GM21723 (cell line): Measurements from ENCODE around the gene FIS1.

ENCODE experiments used
- ATAC-seq: cut with Tn5 transposase; IDR thresholded peaks from one replicate; pipeline ENCODE4 v1.9.1; 2021; ENCODE audit warnings: mild to moderate bottlenecking, moderate library complexity; ENCODE audit not compliant: unreplicated experiment

Gene FIS1

DNA sequence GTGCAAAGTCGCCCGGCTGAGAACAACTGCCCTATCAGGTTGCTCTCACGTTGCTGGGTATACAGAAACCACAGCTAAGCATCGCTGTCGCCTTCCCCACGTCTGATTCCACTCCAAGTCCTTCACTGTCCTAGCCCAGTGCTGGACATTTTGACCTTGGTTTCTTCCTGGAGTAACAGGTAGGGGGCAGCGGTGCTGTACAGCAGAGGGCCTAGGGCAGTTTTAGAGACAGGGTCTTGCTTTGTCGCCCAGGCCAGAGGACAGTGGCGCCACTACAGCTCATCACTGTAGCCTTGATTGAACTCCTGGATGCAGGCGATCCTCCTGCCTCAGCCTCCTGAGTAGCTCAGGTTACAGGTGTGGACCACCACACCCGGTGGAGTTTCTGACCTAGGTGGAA lies 9.8 kb downstream of the FIS1 start:
- no peak for ATAC-seq

DNA sequence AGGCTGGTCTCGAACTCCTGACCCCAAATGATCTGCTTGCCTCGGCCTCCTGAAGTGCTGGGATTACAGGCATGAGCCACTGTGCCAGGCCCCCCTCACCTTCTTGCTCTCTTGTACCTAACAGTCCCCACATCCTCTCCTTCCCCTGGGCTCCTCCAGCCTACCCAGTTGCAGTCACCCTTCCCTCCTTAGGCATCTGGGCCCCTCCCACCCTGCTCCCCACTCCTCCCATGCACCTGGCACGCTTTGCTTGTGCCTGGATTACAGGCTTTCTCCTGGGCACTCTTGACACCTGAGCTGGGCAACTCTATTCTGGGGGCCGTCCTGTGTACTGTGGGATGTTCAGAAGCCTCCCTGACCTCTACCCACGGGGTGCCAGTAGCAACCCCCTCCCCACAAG lies 10.2 kb downstream of the FIS1 start:
- ATAC-seq = no peak

DNA sequence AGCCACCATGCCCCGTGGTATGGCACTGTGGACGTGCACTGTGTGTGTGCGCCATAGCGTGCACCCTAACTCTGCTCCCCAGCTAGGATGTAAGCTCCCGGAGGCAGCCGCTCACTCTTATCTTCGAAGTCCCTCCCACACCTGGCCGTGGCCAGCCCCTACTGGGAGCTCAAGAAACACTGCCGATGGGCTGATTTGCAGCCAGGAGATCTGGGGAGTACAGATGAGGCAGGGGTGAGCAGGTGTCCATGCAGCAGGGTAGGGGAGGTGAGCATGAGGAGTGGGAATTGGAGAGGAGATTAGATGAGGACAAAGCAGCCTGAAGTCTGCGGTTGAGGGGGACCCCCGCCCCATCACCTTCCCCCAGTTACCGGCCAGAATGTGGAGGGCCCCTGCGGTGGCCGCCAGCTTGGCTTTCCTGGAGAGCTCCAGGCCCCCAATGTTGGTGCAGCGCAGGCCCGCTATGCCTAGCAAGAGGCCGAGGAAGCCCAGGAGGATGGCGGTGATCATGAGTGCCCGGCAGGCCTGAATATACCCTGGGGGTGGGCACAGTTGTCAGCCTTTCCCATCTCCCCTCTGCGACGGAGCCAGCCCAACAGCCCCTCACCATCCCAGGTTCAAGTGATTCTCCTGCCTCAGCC lies 10.9 kb downstream of the FIS1 start:
- no peak for ATAC-seq

DNA sequence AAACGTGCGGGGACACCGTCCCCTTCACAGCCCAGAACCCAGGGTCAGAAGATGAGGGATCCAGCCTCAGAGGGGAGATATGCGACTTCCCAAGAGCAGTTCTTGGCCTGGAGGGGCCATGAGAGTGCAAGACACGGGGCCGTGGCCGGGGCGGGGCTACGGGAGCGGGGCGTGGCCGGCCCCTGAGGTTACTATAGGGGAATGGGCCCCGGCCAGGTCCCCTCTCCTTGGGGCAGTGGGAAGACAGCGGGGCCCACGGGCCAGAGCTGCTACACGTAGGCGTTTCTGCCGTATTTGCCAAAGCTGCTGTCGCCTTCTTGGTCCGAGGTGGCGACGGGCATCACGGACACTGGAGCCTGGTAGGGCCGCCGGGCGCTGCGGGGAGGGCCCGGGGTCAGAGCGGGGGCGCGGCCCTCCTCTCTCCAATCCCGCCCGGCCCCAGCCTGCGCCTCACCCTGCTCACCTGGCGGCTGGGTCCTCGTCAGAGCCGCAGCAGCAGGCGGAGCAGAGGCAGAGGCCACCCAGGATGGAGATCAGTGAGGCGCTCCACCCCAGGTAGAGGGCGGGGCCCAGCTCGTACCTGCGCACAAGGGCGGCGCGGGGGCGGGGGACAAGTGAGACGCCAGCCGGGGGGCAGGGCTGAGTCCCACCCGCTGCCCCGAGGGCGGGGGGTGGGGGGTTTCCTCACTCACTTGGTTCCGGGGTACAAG lies 12.6 kb downstream of the FIS1 start:
- no peak for ATAC-seq

DNA sequence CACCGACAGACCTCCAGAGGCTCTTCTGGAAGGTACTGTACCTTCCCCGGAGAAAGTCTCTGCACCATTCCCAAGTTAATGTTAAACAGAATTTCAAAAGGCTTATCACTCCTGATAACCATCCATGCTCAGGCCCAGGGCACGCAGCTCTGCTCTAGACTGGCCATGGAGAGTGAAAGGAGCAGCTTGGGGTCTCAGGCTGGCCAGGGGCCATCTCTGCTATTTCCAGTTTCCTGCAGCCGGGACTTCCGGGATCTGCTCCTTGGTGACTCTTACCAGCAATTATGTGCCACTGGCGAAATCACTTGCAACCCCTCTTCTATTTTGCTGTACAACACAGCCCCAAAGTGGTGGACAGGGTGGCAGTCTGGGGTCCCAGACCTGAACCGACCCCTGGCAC lies 13.2 kb downstream of the FIS1 start:
- ATAC-seq = no peak

DNA sequence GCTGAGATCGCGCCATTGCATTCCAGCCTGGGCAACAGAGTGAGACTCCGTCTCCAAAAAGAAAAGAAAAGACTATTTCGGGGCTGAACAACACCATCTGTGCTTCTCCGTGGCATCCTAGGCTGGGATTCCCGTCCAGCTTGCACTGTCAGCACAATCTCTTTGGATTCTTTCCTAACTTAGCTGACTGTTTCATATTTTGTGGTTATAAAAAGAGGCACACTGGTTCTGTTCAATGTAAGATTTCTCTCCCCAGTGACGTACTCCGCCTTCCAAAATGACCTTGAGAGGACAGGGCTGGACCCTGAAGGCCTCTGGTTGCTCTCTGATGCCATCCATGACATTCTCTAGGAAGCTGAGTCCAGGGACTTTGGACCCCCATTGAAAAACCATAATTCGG lies 18.2 kb downstream of the FIS1 start:
- no peak for ATAC-seq

DNA sequence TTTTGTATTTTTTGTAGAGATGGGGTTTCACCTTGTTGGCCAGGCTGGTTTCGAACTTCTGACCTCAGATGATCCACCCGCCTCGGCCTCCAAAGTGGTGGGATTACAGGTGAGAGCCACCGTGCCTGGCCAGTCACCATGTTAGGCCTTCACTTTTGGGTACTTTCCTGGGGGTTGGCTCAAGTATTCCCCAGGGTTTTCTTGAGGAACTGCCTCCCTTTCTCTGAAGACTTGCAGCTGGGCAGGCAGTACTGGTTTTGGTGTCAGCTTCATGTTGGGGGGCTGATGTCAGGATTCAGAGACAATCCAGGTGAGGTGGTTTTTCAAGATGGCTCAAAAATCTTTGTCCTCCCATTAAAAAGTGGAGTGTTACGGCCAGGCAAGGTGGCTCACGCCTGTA lies 19.2 kb downstream of the FIS1 start:
- no peak for ATAC-seq

DNA sequence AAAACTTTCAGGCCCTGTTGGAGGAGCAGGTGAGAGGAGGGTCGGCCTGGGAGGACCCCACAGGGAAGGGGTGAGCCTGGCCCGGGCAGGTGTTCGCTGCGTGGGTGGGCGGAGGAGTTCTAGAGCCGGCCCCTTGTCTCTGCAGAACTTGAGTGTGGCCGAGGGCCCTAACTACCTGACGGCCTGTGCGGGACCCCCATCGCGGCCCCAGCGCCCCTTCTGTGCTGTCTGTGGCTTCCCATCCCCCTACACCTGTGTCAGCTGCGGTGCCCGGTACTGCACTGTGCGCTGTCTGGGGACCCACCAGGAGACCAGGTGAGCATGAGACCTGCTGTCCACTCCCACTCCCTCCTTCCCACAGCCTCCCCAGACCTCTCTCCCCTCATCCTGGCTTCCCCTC lies 21.4 kb downstream of the FIS1 start:
- no peak for ATAC-seq

DNA sequence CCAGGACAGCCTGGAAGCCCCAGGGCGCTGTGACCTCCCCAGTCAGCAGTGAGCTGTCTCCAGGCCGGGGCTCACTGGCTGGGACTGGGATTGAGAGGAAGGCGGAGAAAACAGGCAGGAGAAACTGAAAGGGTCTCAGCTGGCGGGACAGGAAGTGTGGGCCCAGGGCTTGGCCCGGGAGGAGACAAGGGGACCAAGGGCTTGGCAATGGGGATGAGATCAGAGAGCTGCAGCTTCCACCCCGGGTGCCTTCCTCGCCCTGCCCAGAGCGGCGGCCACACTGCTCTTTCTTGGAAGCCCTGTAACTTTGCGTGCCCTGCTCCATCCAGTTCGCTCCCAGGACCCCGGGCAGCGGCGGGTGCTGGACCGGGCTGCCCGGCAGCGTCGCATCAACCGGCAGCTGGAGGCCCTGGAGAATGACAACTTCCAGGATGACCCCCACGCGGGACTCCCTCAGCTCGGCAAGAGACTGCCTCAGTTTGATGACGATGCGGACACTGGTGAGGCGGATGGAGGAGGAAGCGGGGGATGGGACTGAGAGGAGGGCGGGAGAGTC lies 22.5 kb downstream of the FIS1 start:
- no peak for ATAC-seq

DNA sequence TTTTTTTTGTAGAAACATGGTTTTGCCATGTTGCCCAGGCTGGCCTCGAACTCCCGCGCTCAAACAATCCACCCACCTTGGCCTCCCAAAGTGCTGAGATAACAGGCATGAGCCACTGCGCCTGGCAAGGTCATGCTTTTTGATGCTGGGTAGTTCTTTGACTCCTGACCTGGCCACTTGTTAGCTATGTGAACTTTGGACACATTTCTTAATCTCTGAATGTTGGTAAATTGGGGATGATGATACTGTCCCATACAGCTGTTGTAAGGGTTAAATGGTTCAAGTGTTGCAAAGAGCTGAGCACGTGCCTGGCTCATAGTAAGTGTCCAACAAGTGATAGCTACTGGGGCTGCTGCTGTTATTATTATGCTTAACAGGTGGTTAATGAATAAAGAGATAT lies 24.6 kb downstream of the FIS1 start:
- ATAC-seq = no peak

DNA sequence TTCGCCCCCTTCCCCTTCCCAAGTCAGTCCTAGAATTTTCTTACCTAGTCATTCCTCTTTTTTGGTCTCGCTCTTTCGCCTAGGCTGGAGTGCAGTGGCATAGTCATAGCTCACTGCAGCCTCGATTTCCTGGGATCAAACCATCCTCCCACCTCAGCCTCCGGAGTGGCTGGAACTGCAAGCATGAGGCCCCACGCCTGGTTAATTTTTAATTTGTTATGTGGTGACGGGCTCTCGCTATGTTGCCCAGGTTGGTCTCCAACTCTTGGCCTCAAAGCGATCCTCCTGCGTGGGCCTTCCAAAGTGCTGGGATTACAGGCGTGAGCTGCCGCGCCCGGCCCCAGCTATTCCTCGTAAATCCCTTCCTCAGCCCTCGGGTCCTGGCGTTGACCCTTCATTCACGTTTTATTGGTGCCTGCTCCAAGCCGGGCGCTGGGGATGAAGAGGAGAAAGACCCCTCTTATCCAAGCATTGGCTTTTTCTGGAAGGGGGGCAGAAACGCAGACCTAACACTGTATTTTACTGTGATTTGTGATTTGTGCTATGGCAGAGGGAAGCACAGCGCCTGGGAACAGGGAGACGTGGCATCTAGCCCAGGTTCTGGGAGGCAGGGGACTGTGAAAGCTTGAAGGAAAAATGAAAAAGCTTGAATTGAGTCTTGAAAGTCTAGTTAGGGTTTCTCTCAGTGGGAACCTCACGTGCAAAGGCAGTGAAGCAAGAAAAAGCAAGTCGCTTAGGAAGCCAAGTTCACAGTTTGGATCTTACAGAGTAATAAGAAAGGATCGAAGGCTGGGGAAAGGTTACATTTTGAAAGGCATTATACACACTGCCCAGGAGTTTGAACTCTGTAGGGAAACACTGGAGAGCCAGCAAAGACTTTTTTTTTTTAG lies 26.4 kb downstream of the FIS1 start:
- no peak for ATAC-seq

DNA sequence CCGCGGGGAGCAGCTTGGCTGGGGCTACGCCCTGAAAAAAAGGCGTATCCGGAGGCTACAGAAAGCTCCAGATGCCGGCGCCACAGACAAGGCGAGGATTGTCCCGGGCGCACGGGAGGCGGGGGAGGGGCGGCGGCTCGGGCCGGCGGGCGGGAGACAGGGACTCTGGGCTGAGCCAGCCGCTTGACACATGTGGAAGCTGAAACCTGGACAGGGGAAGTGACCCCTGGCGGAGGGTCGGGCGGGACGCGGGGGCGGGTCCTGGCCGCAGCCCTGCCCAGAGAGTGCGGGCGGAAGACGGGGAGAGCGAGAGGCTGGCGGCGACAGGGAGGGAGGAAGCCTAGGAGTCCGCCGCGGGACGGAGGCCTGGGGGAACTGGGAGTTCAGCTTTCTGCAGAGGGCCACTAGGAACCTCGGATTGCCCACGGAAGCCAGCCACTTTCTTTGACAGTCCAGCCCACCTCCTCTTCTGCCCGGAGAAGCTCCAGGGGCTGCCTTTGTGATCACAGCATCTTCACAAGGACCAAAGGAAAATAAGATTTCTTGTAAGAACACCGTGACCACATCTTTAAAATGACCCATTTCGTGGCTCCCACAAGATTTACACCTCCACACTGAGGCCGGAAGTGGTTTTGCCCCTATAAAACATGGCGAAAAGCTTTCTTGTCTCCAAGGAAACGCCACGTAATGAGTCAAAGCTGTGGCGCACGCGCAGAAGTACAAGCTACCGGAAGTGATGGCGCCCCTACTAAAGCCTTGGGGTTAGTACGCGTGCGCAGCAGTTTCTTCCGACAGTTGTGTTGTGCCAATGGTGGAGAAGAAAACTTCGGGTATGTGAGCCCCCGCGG lies 27.3 kb downstream of the FIS1 start, which contains the start of the genes PLOD3 and ZNHIT1:
PLOD3 (minus strand) TSS at position 194 of the 848 bp plus-strand sequence. CDS start 307 bp downstream, outside the sequence.
ZNHIT1 (plus strand) TSS at position 778 of the 848 bp plus-strand sequence; CDS start at position 809, 31 bp downstream.
- ATAC-seq = peak; percentile 65

DNA sequence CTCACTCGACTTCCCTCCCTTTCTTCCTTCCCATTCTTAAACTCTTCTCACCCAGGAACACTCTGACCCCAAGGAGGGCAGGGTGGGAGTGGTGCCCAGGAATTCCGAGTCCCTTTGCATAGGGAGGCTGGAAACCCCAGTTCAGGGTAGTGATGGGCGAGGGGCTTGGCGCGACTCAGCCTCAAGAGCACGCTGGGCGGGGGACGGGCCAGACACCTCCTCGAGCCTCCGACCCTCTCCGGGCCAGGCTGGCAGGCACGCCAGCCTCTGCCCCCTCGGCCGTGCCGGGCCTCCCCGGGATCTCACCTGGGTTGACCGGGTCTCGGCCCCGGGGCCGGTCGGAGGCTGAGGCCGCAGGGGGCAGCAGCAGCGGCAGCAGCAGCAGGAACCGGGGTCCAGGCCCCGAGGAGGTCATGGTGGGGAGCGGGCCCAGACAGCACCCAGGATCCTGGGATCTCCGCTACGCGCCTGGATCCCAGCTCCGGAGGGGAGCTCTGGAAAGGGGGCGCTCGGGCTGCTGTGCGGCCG lies 28.0 kb downstream of the FIS1 start:
- ATAC-seq = no peak

DNA sequence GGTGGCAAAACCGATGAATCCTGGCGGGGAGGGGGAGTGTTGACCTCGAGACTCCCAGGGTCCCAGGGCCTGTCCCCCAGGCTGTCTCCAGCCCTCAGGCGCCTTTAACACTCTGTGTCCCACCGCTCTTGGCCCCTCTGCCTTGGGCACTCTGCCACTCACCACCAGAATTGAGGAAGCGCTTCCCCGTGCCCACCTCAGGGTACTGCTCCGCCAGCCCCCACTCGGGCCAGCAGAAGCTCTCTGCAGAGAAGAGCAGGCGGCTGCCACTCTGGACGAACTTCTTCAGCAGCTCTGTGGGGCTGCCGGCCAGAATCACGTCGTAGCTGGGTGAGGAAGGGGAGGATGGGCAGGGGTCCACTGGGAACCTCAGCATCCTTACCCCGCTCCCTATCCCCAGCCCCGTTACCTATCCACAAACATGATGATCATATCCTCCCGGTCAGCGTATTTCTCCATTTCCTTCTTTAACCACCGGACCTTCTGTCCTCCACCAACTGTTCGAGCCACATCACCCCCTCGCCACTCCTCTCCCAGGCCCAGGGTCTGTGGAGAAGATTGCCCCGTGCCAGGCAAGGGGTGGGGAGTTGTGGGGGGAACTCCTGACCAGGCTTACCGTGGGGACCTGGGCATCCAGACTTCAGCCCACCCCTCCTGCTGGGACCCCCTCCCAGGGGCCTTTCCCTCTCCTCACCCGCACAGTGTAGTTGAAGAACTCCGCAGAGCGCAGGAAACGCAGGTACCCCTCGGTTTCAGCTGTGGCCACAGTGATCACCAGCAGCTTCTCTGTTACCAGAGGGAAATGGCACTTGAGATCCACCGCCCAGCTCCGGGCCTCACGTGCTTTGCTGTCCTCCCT lies 28.7 kb downstream of the FIS1 start:
- no peak for ATAC-seq

DNA sequence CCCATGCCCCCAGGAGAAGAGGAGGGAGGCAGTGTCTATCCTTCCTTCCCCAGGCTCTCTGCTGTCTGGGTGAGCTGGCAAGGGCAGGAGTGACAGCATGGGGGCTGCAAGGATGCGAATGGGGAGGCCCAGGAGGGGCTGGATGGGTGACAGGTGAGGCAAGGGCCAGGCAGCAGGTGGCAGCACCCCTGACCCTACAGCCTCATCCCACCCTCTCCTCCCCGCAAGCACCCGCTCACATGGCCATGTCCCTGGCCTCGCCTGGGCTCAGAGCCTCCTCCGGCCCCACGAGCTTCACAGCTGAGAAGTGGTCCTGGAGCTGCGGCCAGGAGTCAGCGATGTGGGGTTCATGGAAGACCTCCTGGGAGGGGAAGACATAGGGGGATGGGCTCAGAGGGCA lies 32.9 kb downstream of the FIS1 start:
- no peak for ATAC-seq

DNA sequence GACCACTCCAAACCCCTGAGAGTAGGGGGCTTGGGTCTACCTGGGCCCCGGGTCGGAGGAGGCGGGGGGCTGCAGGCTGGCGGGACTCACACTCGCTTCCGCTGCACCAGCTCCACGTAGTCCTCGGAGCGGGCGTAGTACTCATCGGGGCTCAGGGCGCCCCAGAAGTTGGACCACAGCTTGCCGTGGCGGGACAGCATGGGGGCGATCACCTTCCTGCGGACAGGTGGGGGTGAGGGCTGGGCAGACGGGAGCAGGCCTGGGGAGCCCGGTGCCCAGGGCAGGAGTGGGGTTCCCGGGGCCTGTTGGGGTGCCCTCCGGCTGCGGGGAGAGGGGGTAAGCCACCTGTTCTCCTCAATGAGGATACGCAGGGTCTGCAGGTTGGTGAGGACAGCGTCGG lies 33.4 kb downstream of the FIS1 start:
- ATAC-seq = no peak

DNA sequence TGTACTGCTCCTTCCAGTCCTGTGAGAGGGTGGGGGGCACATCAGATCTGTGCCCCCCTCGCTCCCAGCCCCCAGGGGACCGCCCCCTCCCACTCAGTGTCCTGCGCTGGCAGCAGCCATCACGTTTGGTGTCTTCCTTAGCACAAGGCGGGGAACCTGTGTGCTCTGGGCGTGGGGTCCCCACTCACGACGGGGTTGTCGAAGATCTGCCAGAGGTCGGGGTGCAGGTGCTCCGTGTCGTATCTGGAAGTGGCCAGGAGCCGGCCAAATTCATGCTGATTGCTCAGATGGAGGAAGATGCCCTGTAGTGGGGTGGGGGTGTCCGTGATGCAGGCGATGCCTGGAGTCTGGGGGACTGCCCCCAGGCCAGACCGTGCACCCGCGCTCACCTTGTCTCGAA lies 34.7 kb downstream of the FIS1 start:
- no peak for ATAC-seq

DNA sequence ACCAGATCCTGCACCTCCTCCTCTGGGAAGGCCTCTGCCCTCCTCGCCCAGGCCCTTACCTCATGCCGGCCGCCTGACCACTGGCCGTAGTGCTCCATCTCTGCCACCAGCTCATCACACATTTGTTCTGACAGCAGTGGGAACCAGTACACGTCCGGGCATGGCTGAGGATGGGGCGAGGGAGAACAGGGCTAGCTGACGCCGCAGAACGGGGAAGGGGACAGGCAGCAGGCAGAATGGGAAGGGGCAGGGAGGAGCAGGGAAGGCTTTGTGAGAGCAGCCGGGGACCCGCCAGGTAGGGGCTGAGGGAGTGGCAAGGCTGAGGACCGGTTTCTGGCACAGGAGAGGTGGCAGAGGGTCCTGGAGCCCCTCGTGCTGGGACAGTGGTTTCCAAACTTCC lies 36.1 kb downstream of the FIS1 start:
- no peak for ATAC-seq

DNA sequence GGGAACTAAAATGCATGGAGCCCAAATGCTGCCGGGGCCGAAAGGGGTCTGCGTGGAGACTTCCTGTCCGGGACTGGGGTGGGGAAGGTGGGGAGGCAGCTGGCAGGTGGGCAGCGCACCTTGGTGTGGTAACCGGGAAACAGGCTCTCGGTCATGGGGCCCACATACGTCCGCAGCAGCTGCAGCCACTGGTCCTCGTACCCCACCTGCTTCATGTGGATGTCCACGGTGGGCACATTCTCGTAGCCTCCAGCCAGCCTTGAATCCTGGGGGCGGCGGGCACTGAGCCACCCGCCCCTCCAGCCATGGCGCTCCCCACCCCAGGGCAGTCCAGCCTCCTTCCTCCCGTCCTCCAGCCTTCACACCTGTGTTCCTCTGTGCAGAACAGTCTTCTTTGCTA lies 37.4 kb downstream of the FIS1 start:
- ATAC-seq = no peak
